SU-DHL-6 (cell line): ENCODE data around the gene JHY.

ENCODE experiments used
- H2AFZ ChIP-seq: fragments of 200-600 bp; sonication (generic); 2 replicates; pipeline ENCODE4 v1.6.1; 2014; ENCODE audit warnings: low read depth, mild to moderate bottlenecking, moderate library complexity, mixed read lengths, antibody characterized with exemption, low read length; ENCODE audit not compliant: severe bottlenecking
- H3F3A ChIP-seq: fragments of 200-600 bp; shearing (Covaris generic); 2 replicates; pipeline ENCODE4 v1.6.0; 2016; ENCODE audit warnings: antibody characterized with exemption, mild to moderate bottlenecking; ENCODE audit not compliant: insufficient read depth
- H3K27ac ChIP-seq: fragments of 200-600 bp; sonication (generic); 2 replicates; pipeline ENCODE4 v1.5.1; 2016; ENCODE audit warnings: low read depth, mild to moderate bottlenecking, low read length, moderate library complexity, mixed read lengths
- H3K27me3 ChIP-seq: fragments of 200-600 bp; sonication (generic), shearing (Covaris generic); 2 replicates; pipeline ENCODE4 v1.6.0; 2014; ENCODE audit warnings: mild to moderate bottlenecking, low read length
- H3K36me3 ChIP-seq: fragments of 200-600 bp; sonication (generic); 2 replicates; pipeline ENCODE4 v1.6.1; 2014; ENCODE audit warnings: mild to moderate bottlenecking, low read length, mixed read lengths
- H3K4me2 ChIP-seq: fragments of 300-600, 200-600 bp; shearing (Covaris generic), sonication (generic); 2 replicates; pipeline ENCODE4 v1.6.0; 2014; ENCODE audit warnings: low read length, low read depth, mild to moderate bottlenecking; ENCODE audit not compliant: poor library complexity, severe bottlenecking
- H3K4me3 ChIP-seq: fragments of 200-600 bp; sonication (generic); 2 replicates; pipeline ENCODE4 v1.5.1; 2014; ENCODE audit warnings: antibody characterized with exemption, low read length, mild to moderate bottlenecking, mixed read lengths; ENCODE audit not compliant: insufficient read depth, poor library complexity, severe bottlenecking
- H3K79me2 ChIP-seq: fragments of 200-600 bp; sonication (generic); 2 replicates; pipeline ENCODE4 v1.6.1; 2014; ENCODE audit warnings: mild to moderate bottlenecking, low read length, moderate library complexity; ENCODE audit not compliant: insufficient read depth
- H3K9ac ChIP-seq: fragments of 200-600 bp; sonication (generic); 2 replicates; pipeline ENCODE4 v1.7.0; 2014; ENCODE audit warnings: mild to moderate bottlenecking, low read length
- H3K9me2 ChIP-seq: fragments of 200-600 bp; sonication (generic); replicated peaks from 2 replicates; pipeline ENCODE4 v1.6.1; 2014; ENCODE audit warnings: low read length; ENCODE audit not compliant: insufficient read depth
- H3K9me3 ChIP-seq: fragments of 200-600 bp; sonication (generic); 2 replicates; pipeline ENCODE4 v1.6.1; 2014; ENCODE audit warnings: low read length, mixed read lengths; ENCODE audit not compliant: insufficient read depth
- H4K20me1 ChIP-seq: fragments of 200-600 bp; sonication (generic); 2 replicates; pipeline ENCODE4 v1.6.1; 2014; ENCODE audit warnings: low read depth, mild to moderate bottlenecking, antibody characterized with exemption, low read length, moderate library complexity, mixed read lengths
- EZH2phosphoT487 ChIP-seq: fragments of 200-600 bp; sonication (generic), shearing (Covaris generic); conservative IDR thresholded peaks from 2 replicates; pipeline ENCODE4 v1.6.1; 2018; ENCODE audit warnings: mild to moderate bottlenecking, antibody characterized with exemption, low read length, moderate library complexity, mixed read lengths
- TF ChIP-seq, protein P1 (sequence below): fragments of 200-600 bp; sonication (generic); IDR thresholded peaks from one replicate; pipeline ENCODE4 v1.5.1; 2017; ENCODE audit warnings: antibody characterized with exemption, mild to moderate bottlenecking, low read length, moderate library complexity; ENCODE audit not compliant: insufficient read depth, poor library complexity, severe bottlenecking

The JHY gene

DNA sequence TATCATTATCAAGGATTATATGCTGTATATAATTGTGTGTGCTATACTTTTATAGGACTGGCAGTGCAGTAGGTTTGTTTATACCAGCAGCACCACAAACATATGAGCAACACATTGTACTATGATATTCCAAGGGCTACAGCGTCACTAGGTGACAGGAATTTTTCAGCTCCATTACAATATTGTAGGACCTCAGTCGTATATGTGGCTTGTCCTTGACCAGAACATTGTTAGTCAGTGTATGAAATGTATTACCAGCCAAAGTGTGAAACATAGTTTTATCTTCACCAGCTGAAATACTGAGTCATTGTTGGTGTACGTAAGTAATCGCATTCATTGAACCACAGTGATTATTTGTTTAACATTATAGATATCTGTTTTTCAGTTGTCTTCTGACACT lies 20.4 kb downstream of the JHY start:
- no peak for TF ChIP-seq EZH2phosphoT487
- Histone ChIP-seq H3K4me2 (no peak overlapping the region), H3K9me2 (no peaks in the 10 kb centered on the region)

DNA sequence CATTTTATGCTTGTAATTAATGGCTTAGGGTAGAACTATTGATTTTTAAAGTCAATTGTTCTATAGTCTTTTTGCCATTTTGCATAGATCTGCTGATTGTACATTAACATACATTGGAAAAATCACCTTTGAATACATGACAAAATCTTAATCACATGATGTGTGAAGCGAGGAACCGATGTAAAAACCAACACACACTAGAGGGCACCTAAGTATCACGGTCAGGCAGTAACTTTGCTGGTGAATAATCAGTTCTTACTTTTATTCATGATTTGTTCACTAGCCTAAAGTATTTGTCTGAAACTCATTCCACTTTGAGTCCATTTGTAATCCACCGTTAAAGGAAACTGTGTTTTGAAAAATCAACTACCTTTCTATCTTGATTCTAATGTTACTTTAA lies 28.2 kb downstream of the JHY start:
- Histone ChIP-seq H2AFZ (no peak overlapping the region), H4K20me1 (no peaks in the 10 kb centered on the region), H3K4me2 (no peak overlapping the region), H3K4me3 (no peak overlapping the region), H3K9me3 (no peaks in the 10 kb centered on the region), H3K9me2 (no peaks in the 10 kb centered on the region), H3K36me3 (no peaks in the 10 kb centered on the region), H3K27me3 (no peaks in the 10 kb centered on the region), H3K79me2 (no peaks in the 10 kb centered on the region), H3F3A (no peaks in the 10 kb centered on the region), H3K27ac (no peak overlapping the region), H3K9ac (no peak overlapping the region)
- no peak for TF ChIP-seq EZH2phosphoT487
- TF ChIP-seq, protein P1, sequence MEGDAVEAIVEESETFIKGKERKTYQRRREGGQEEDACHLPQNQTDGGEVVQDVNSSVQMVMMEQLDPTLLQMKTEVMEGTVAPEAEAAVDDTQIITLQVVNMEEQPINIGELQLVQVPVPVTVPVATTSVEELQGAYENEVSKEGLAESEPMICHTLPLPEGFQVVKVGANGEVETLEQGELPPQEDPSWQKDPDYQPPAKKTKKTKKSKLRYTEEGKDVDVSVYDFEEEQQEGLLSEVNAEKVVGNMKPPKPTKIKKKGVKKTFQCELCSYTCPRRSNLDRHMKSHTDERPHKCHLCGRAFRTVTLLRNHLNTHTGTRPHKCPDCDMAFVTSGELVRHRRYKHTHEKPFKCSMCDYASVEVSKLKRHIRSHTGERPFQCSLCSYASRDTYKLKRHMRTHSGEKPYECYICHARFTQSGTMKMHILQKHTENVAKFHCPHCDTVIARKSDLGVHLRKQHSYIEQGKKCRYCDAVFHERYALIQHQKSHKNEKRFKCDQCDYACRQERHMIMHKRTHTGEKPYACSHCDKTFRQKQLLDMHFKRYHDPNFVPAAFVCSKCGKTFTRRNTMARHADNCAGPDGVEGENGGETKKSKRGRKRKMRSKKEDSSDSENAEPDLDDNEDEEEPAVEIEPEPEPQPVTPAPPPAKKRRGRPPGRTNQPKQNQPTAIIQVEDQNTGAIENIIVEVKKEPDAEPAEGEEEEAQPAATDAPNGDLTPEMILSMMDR = peak; percentile 19

More for the DNA sequence above, 20.4 kb downstream of the JHY start:
- no peak overlapping the region for H2AFZ ChIP-seq
- no peak overlapping the region for H3K27ac ChIP-seq
- H3F3A ChIP-seq = no peaks in the 10 kb centered on the region
- no peaks in the 10 kb centered on the region for H4K20me1 ChIP-seq
- H3K9ac ChIP-seq = no peak overlapping the region
- no peaks in the 10 kb centered on the region for H3K36me3 ChIP-seq
- no peaks in the 10 kb centered on the region for H3K9me3 ChIP-seq
- no peaks in the 10 kb centered on the region for H3K27me3 ChIP-seq
- no peak overlapping the region for H3K4me3 ChIP-seq
- no peaks in the 10 kb centered on the region for H3K79me2 ChIP-seq

DNA sequence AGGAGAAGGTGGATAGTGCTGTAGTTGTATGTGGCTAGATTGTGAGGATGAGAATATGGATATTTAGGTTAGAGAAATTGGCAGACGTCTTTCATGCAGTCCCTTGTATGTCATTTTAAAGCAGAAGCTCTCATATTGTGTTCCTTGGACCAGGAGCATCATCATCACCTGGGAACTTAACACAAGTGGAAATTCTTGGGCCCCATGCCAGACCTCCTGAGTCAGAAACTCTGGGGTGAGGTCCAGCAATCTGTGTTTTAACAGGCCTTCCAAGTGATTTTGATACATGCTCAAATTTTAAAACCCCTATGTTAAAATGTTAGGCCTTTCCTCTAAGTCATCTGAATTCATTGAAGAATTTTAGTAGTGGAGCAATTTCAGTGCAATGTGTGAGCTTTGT lies 34.8 kb downstream of the JHY start:
- Histone ChIP-seq H4K20me1 (no peaks in the 10 kb centered on the region), H3K27me3 (no peaks in the 10 kb centered on the region), H3K9me3 (no peaks in the 10 kb centered on the region), H2AFZ (no peak overlapping the region), H3K9me2 (no peaks in the 10 kb centered on the region), H3K9ac (no peak overlapping the region), H3F3A (no peaks in the 10 kb centered on the region), H3K4me2 (no peak overlapping the region), H3K79me2 (no peaks in the 10 kb centered on the region), H3K4me3 (no peak overlapping the region), H3K27ac (no peak overlapping the region), H3K36me3 (no peaks in the 10 kb centered on the region)
- TF ChIP-seq EZH2phosphoT487 = no peak
- TF ChIP-seq, protein P1 = no peak

- Histone ChIP-seq H3K27me3 (no peaks in the 10 kb centered on the region), H3K9me2 (no peaks in the 10 kb centered on the region), H3K9ac (no peak overlapping the region), H4K20me1 (no peaks in the 10 kb centered on the region), H2AFZ (no peak overlapping the region), H3K4me2 (no peak overlapping the region), H3K27ac (no peak overlapping the region), H3K79me2 (no peaks in the 10 kb centered on the region), H3F3A (no peaks in the 10 kb centered on the region), H3K4me3 (no peak overlapping the region), H3K9me3 (no peaks in the 10 kb centered on the region), H3K36me3 (no peaks in the 10 kb centered on the region)
- no peak for TF ChIP-seq EZH2phosphoT487
- TF ChIP-seq, protein P1 = no peak
These were observed 36.2 kb downstream of the JHY start for GRCh38 chr11:122918734-122919133.
